ENCODE results near the gene ATG7.
"Not testable (repeated sequence)": the region's sequence is repeated elsewhere in the genome, so short reads cannot be mapped to it uniquely, and the experiment has no call there.

The ATG7 gene

DNA sequence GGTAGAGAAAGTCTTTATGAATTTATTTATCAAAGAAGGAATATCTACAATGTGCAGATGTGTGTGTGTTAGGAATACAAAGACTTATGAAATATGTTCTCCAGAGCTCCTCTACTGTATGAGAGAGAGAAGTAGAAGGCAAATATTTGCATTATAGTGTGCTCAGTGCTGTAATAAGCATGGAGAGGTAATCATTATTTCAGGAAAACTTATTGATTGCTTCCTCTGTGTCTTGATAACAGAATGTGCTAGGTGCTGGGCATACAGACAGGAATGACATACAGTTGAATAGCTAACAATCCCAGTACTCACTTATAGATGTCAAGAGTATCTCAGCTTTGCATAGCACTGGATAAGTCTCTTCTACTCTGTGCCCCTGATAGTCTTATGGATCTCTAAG, 30.2 kb downstream of the ATG7 start:
- no peak for DNase-seq

- DNase-seq: no peak
Observed at GRCh38 chr3:11304175-11304574, 32.0 kb downstream of the ATG7 start.

- DNase-seq: no peak
Observed at GRCh38 chr3:11305509-11305908, 33.3 kb downstream of the ATG7 start.

DNA sequence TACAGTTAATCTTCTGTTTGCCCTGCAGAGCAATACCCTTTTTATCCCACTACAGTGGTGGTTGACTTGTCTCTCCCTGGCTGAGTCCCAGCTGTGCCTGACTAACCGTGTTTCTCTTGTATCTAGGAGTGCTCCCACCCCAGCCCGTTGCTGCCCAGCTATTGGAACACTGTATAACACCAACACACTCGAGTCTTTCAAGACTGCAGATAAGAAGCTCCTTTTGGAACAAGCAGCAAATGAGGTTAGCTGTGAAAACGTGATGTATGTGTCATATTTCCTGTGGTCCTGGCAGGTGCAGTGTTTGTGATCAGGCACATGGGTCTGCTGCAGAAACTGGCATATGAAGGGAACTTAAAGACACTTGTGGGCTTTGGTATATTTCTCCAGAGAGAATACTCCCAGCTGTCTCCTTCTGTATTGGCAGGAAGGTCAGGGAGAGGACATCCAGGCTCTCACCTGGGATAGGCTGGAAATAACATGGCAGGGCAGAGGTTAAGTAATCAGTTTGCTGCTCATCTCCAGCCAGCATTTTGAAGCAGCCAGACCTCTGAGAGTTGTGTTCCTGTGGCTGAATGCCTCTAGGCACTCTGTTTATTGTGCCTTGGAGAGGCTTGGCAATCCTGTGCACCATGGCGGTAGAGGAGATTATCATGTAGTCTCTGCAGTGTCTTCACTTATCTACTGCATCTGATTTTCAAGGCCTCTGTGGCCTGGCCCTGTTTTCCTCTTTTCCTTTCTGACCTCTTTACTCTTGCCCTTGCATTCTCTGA, 34.8 kb downstream of the ATG7 start:
- DNase-seq: no peak

GRCh38 chr3:11307830-11308432, 35.7 kb downstream of the ATG7 start:
- DNase-seq: no peak

GRCh38 chr3:11310258-11310657, 38.1 kb downstream of the ATG7 start:
- DNase-seq: no peak

- DNase-seq: no peak
Observed at GRCh38 chr3:11312166-11312565, 40.0 kb downstream of the ATG7 start.

- no peak for DNase-seq
Observed at GRCh38 chr3:11317300-11317699, 45.1 kb downstream of the ATG7 start.

DNA sequence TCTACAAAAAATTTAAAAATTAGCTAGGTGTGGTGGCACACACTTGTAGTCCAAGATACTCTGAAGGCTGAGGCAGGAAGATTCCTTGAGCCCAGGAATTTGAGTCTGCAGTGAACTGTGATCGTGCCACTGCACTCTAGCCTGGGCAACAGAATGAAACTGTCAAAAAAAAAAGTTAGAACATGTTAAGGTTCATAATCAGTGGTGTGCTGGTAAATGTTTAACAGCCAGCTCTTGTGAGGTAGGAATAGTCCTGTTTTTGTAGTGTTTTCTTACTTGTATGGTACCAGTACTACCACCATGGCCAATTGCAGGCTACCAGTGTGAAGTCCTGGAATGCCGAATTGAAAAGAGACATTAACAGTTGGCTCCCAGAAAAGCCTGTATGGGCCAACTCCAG, 50.7 kb downstream of the ATG7 start:
- DNase-seq: no peak

- DNase-seq: no peak
Observed at GRCh38 chr3:11323813-11324212, 51.6 kb downstream of the ATG7 start.

DNA sequence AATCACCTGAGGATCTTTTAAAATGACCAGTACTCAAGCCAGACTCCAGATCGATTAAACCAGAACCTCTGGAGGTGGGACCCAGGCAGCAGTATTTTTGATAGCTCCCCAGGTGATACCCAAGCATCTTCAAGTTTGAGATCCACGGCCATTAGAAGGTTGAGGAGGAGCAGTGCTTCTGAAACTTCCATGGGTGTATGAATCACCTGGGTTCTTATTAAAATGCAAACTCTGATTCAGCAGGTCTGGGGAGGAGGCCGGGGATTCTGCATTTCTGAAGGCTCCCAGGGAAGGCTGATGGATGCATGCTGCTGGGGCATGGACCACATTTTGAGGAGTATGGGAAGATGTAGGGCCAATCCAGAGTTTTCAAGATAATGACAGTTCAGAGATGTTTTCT, 55.4 kb downstream of the ATG7 start:
- DNase-seq: no peak

DNA sequence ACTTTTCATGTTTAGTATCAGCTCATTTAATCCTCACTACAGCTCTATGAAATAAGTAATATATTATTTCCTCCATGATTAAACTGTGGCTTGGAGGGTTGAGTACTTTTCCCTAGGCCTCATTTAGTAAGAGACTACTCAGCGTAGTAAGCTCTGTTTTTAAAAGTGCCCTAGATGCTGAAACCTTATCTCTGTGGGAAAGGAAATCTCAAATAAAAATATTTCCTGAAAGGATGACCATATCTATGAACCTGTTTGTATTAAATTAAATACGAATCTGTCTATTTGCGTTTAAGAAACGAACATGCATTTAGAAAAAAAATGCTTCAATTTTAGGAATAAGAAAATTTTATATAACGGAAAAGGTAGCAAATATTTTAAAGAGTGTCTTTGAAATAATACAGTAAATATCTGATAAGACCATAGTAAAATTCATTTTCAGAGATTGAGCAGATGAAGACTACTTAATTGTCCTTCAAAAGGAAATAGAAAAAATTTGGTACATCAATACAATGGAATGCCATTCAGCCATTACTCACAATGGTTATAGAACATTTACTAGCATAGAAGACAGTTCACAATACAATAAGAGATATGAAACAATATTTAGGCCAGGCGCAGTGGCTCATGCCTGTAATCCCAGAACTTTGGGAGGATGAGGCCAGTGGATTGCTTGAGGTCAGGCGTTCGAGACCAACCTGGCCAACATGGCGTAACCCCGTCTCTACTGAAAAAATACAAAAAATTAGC, 56.2 kb downstream of the ATG7 start:
- DNase-seq: no peak

DNA sequence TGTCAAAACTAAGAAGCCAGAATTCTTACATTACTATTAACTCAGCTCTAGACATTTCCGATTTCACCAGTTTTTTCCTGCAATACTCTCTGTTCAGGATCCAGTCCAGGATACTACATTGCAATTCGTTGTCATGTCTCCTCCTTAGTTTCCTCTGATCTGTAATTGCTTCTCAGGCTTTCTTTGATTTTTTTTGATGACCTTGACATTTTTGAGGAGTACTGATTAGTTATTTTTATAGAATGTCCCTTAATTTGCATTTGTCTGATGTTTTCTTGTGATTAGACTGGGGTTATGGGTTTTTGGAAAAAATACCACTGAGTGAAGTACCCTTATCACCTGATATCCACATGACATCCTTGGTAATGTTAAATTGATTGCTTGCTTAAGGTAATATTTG, 57.6 kb downstream of the ATG7 start:
- DNase-seq: no peak

DNA sequence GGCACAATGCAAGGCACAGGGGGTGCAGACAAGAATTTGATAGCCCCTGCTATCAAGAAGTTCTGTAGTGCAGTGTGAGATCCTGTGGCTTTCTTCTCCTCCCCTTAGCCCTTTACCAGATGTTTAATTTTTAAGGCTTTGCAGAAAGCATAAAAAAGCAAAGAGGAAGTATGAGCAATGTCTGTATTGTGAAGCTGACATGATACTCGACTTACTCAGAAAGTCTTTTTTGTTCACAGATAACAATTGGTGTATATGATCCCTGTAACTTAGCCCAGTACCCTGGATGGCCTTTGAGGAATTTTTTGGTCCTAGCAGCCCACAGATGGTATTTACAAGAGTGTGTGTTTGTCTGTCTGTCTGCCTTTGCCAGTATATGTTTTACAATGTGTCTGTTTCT, 58.9 kb downstream of the ATG7 start:
- no peak for DNase-seq

DNA sequence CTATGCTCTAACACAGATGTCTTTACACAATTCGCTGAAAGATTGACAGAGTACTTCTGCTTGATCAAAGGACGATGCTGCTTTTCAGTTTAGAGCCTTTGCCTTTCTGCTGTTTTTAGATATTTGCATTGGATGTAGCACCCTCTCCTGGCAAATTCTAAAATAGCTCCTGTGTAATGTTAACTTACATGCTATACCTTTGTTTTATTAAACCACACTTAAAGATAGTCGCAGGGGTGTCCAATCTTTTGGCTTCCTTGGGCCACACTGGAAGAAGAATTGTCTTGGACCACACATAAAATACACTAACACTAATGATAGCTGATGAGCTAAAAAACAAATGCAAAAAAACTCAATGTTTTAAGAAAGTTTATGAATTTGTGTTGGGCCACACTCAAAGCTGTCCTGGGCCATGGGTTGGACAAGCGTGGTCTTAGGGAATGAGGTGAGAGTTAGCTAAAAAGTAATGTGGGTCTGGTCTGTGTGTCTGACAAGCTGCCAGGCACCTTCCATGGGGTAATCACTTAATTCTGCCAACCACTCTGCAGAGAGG, 62.9 kb downstream of the ATG7 start:
- DNase-seq: peak; percentile 75

DNA sequence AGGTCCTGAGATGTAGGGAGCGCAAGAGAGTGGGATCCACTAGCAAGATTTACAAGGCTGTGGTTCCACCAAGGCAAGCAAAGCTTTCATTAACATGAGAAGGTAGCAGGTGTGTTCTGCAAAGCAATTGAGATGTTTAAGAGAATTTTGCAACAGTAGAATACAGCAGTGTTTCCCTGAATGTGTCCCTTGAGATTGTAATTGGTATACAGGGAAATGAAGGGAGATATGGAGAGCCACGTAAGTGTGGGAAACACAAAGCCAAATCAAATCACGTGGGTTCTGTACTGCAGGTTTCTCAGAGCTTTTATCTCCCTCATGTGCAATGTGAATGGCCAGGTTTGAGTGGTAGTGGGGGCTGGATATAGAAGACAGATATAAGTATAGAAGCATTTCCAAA, 67.3 kb downstream of the ATG7 start:
- no peak for DNase-seq

GRCh38 chr3:11346416-11346815, 74.2 kb downstream of the ATG7 start:
- no peak for DNase-seq

GRCh38 chr3:11348877-11349276, 76.7 kb downstream of the ATG7 start:
- DNase-seq: not testable (repeated sequence)

- DNase-seq: no peak
Observed at GRCh38 chr3:11349446-11349845, 77.2 kb downstream of the ATG7 start.

- DNase-seq: no peak
Observed at GRCh38 chr3:11350374-11350773, 78.2 kb downstream of the ATG7 start.

DNA sequence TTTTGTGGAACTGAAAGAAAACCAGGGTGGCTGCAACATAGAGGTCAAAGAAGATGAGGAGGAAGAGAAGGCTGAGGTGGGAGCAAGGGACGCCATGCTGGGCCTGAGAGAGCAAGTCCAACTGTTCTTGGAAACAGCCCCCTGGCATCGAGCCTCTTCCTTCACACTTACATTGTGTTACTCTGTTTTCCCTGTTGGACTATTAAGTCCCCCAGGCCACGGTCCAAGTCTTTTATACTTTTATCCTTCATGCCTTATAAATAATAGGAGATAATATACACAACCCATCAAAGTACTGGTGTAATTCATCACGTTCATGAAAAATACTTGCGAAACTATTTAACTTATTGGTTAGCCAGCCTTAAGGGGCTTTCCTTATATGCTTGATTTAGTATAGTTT, 79.3 kb downstream of the ATG7 start:
- DNase-seq: no peak

DNA sequence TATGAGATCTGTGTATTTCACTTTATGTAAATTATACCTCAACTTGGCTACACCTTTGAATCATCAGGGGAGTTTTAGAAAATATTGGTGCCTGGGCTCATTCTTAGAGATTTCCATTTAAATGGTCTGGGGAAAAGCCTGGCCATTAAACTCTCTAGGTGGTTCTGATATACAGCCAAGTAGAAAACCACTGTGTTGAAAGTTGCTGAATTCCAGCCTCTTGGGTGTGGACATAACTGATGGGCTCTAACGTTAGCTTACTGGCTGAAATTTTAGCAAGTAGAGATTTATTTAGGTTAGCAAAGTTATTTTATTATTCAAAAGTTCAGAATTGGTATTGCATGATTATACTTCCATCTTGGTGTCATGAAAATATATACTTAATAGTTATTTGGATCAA, 84.1 kb downstream of the ATG7 start:
- no peak for DNase-seq

GRCh38 chr3:11362600-11362999, 90.4 kb downstream of the ATG7 start:
- no peak for DNase-seq

GRCh38 chr3:11363715-11364114, 91.5 kb downstream of the ATG7 start:
- DNase-seq: no peak
